Smooth muscle cell (in vitro differentiated cells): Measurements from ENCODE around the gene IQUB. TPM values are rescaled to one million over a fixed set of nuclear protein-coding genes. Genes with fewer than 3 reads are reported as not detected.

ENCODE experiments used
- DNase-seq: peaks from one replicate; lab custom pipeline; 2025; ENCODE audit not compliant: unreplicated experiment; lab: John Stamatoyannopoulos, UW
- H2AFZ ChIP-seq: fragments of 200-600 bp; sonication (generic); 2 replicates; pipeline ENCODE4 v1.6.0; 2016; ENCODE audit warnings: antibody characterized with exemption, low read depth, mild to moderate bottlenecking
- H3F3A ChIP-seq: fragments of 200-600 bp; sonication (generic); 2 replicates; pipeline ENCODE4 v1.6.0; 2017; ENCODE audit warnings: antibody characterized with exemption, low read depth
- H3K27ac ChIP-seq: fragments of 200-600 bp; sonication (generic); 2 replicates; pipeline ENCODE4 v1.5.1; 2016; ENCODE audit warnings: low read depth, mild to moderate bottlenecking
- H3K27me3 ChIP-seq: fragments of 200-600 bp; sonication (generic); 2 replicates; pipeline ENCODE4 v1.6.1; 2016; ENCODE audit warnings: low read depth, mild to moderate bottlenecking
- H3K36me3 ChIP-seq: fragments of 200-600 bp; sonication (generic); 2 replicates; pipeline ENCODE4 v1.5.1; 2016; ENCODE audit warnings: low read depth
- H3K4me1 ChIP-seq: fragments of 200-600 bp; sonication (generic); 2 replicates; pipeline ENCODE4 v1.5.1; 2016; ENCODE audit warnings: low read depth
- H3K4me2 ChIP-seq: fragments of 200-600 bp; sonication (generic); 2 replicates; pipeline ENCODE4 v1.6.0; 2016; ENCODE audit warnings: mild to moderate bottlenecking
- H3K4me3 ChIP-seq: fragments of 200-600 bp; sonication (generic); 2 replicates; pipeline ENCODE4 v1.5.1; 2016; ENCODE audit warnings: mild to moderate bottlenecking
- H3K79me2 ChIP-seq: fragments of 200-600 bp; sonication (generic); 2 replicates; pipeline ENCODE4 v1.6.0; 2016; ENCODE audit warnings: low read depth, mild to moderate bottlenecking
- H3K9ac ChIP-seq: fragments of 200-600 bp; sonication (generic); 2 replicates; pipeline ENCODE4 v1.6.0; 2016; ENCODE audit warnings: low read depth
- H3K9me3 ChIP-seq: fragments of 200-600 bp; sonication (generic); replicated peaks from 2 replicates; pipeline ENCODE4 v1.5.1; 2016; ENCODE audit warnings: low read depth
- H4K20me1 ChIP-seq: fragments of 200-600 bp; sonication (generic); 2 replicates; pipeline ENCODE4 v1.6.0; 2016; ENCODE audit warnings: low read depth
- CTCF ChIP-seq: fragments of 200-600 bp; sonication (generic); IDR thresholded peaks from 2 replicates; pipeline ENCODE4 v1.5.1; 2017; ENCODE audit warnings: borderline replicate concordance, mild to moderate bottlenecking, antibody characterized with exemption; ENCODE audit not compliant: insufficient read depth, poor library complexity, severe bottlenecking
- WGBS: methylation state at CpG from one replicate; pipeline ENCODE4 v1.1.7; 2016; ENCODE audit warnings: low lambda C conversion rate; 5-methylcytosine and 5-hydroxymethylcytosine counted together
- polyA plus RNA-seq: library from polyadenylated mRNA; unstranded; fragments of >200 nt; fragmentation: Nextera tagmentation; extraction: Ambion mirVana; gene quantifications from 2 replicates; pipeline ENCODE4 v1.2.1, GENCODE V29; 2016
- total RNA-seq: library from RNA; depleted of rRNA; stranded (reverse); fragments of >200 nt; gene quantifications from 2 replicates; pipeline ENCODE4 v1.2.3, GENCODE V29; 2014

Gene IQUB
- total and polyA plus RNA-seq, 2 experiments from 2014 or later: 0.58 to 2.1 TPM

- TF ChIP-seq CTCF: no peak
- H3K4me1 ChIP-seq: peaks cover 9% of the 10 kb centered on the region
- peak within 1 kb of the TSS; percentile 95 for H3K9ac ChIP-seq
- peak; percentile 73 for DNase-seq
- H3K9me3 ChIP-seq: no peaks in the 10 kb centered on the region
- H3K27me3 ChIP-seq: no peaks in the 10 kb centered on the region
- 4% methylated on average over 40 of the region's 40 CpGs for WGBS
- no peaks in the 10 kb centered on the region for H3K36me3 ChIP-seq
- peak within 1 kb of the TSS; percentile 93 for H3K4me2 ChIP-seq
- no peaks in the 10 kb centered on the region for H4K20me1 ChIP-seq
- H3K27ac ChIP-seq: peak within 1 kb of the TSS; percentile 88
- H2AFZ ChIP-seq: peak within 1 kb of the TSS; percentile 99
- H3K79me2 ChIP-seq: peaks cover 46% of the 10 kb centered on the region
- H3F3A ChIP-seq: no peaks in the 10 kb centered on the region
- peak within 1 kb of the TSS; percentile 87 for H3K4me3 ChIP-seq
Measured at GRCh38 chr7:123557398-123558288, 23.2 kb upstream of the IQUB start, which contains the start of gene NDUFA5. NDUFA5 (minus strand) TSS chr7:123557818; CDS start chr7:123557795, 23 bp downstream.

DNA sequence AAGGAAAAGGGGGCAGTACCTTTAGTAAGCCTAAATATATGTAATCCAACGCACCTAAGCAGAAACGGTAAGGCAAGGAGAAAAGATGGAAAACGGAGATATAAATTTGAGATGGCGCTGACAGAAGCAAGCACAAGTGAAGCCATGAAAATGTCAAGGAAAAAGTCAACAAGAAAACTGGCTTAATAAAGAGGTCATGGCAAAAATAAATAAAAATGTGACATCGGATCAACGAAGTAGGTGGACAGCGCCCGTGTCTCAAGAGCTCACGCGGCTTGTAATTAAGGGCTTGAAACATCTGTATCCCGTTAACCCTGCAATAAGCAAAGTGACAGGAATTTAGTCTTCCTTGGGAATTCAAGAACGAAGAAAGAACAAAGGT, 22.6 kb upstream of the IQUB start:
- no peak for DNase-seq
- H3K9ac ChIP-seq: peak overlapping the region; percentile 95

DNA sequence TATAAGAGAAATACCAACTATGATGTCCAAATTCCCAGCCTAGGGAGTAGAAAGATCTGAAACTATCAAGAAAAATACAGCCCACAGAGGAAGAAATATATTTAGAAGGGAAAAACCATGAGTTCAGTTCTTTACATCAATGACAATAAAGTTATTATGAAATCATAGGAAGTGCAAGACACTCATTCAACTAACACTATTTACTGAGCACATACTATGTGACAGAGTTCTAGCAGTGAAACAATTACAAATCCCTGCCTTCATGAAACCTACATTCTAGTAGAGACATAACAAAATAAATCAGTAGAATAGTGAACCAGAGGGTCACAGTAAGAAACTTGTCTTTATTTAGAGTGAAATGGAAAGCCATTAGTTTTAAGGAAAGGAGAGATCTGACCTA, 21.1 kb upstream of the IQUB start:
- Histone ChIP-seq H3K9me3 (no peaks in the 10 kb centered on the region), H2AFZ (no peak overlapping the region), H3K4me2 (no peak overlapping the region), H3F3A (no peaks in the 10 kb centered on the region), H3K4me3 (no peak overlapping the region), H4K20me1 (peaks cover 10% of the 10 kb centered on the region), H3K79me2 (peaks cover 57% of the 10 kb centered on the region), H3K27me3 (no peaks in the 10 kb centered on the region), H3K27ac (no peak overlapping the region), H3K4me1 (peaks cover 9% of the 10 kb centered on the region), H3K9ac (no peak overlapping the region), H3K36me3 (no peaks in the 10 kb centered on the region)
- no peak for TF ChIP-seq CTCF
- DNase-seq: no peak

More for the DNA sequence above, 22.6 kb upstream of the IQUB start:
- Histone ChIP-seq H3K27ac (peak overlapping the region; percentile 88), H3K4me2 (peak overlapping the region; percentile 93), H3F3A (no peaks in the 10 kb centered on the region), H3K79me2 (peaks cover 49% of the 10 kb centered on the region), H2AFZ (peak overlapping the region; percentile 92), H4K20me1 (no peaks in the 10 kb centered on the region), H3K9me3 (no peaks in the 10 kb centered on the region), H3K36me3 (no peaks in the 10 kb centered on the region), H3K4me1 (peaks cover 9% of the 10 kb centered on the region), H3K27me3 (no peaks in the 10 kb centered on the region), H3K4me3 (peak overlapping the region; percentile 87)
- 9% methylated on average over 12 of the region's 12 CpGs for WGBS
- no peak for TF ChIP-seq CTCF
